Measurements from ENCODE around the gene MEIS2.

The MEIS2 gene

DNA sequence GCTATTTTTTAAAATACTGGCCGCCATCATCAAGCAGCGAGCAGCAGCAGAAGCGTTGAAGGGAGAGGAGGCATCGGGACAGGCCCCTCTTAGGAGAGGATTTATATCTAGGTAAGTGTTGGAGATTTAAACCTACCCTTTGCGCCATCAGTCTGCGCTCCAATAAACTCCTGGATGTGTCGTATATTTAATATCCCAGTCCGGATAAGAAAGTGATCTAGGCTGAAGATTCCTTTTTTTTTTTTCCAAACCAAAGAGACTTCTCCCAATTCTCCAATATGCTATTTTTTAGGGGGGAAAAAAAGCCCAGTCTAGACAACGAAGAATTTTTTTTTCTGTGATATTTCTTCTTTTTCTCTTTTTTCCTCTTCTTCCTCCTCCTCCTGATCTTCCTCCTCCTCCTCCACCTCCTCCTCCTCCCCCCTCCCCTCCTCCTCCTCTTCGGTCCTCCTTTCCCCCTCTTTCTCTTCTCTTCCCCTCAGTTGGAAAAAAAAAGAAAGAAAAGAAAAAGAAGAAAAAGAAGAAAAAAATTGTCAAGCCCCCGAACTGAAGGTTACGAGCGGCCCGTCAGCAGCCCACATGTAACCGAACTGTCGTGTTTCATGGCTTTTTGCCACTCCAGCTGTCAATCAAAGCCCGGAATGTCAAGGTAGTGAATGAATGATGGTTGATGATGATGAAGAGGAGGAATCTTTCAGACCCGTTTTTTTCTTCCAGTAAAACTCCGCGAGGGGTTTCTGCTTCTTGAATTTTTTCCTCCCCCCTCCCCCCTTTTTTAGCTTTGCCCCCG lies 835 bp downstream of the MEIS2 start:
- DNase-seq (ENCODE audit: low read depth, low spot score) = no peak
- peak overlapping the region; percentile 97 for H3K27ac ChIP-seq

DNA sequence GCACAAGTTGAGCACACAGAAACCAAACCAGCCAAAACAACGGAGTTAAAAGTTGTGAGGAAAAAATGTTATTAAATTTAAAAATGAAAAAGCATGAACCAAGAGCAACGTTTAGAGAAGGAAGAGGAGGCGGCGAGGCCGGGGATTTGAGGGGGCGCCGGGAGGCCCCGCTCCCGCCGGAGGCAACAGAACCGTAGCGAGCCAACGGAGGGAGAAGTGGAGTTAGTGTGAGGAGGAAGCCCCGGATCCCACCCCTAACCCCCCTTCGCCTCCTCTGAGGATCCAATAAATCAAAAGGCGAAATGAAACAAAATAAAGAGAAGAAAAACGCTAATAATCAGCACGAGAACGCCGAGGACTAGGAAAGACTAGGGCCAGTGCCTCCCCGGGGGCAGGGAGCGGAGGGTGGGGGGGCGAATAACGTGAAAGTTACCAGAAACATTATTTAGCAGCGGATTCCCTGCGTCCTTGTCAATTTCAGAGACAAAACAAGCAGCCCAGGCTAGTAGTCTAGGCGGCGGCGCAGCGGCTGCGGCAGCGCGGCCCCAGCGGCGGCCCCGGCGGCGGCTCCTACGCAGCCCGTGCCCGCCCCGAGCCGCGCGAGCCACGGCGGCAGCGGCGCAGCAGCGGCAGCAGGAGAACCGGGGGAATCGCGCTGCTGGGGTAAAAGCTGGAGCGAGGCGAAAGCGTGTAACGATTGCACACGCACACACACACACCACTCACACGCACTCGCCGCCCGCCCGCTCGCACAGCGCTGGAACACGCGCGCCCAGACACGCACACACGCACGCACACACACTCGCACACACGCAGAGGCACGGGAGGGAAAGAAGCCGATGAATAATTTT lies 1.7 kb downstream of the MEIS2 start:
- DNase-seq (ENCODE audit: low read depth, low spot score) = no peak
- peak overlapping the region; percentile 97 for H3K27ac ChIP-seq

DNA sequence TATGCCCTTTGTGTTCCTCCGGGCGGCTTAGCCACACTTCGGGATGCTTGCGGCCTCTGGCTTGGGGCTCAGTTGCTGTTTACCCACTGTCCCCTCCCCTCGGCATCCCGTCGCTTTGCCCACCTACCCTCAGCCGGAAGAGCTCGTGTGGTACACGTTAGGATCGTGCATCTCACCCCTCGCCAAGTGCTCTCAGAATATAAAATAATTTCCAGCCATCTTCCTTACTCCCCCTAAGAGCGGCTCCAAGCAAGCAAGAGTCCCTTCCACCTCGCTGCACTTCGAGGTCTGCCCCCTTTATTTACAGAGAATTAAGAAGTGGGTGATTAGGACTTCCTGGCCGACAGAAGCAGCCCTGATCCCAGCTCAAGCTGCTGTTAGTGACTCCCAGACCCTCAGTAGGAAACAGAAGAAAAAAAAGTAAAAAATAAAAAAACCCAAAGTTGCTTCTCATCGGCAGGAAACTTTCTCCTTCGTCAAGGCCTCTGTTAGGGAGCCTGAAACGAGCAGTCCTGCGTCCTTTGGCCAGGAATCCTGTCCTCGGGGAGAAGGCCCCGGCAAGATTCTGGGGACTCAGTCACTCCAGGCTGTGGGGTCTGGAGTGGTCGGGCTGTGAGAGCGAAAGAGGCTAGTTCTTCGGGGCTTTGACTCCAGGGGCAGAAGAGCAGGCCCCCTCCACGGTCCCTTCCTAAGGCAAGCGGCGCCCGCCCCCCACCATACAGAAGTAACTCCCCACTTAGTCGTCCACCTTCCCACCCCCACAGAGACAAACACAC lies 3.0 kb downstream of the MEIS2 start:
- no peak for DNase-seq (ENCODE audit: low read depth, low spot score)

DNA sequence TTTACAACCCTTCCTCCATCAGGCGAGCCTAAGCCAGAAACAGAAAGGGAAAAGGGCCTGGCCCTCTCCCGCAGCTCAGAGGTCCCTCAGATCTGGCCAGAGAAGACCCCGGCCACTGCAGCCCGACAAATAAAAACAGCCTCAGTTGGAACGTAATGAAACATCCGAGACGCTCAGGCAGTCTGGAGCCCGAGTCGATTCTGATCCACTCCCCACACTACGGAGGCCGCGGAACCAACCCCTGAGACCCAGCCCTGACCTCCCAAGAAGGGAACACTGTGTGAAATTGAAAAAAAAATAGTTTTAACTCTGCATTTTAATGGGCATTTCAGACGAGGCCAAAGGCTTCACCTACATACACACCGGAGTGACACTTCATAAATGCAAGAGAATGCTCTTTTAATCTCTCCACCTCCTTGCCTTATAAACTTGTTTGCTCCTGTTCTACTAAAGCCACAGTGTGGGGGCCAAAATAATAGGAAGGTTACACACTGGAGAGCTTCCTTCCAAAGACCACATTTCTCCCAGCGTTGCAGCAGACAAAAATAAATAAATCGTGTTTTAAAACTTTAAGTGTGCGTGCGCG lies 3.7 kb downstream of the MEIS2 start:
- H3K27ac ChIP-seq = peak overlapping the region; percentile 97

More for the DNA sequence above, 3.0 kb downstream of the MEIS2 start:
- H3K27ac ChIP-seq = peak overlapping the region; percentile 97

DNA sequence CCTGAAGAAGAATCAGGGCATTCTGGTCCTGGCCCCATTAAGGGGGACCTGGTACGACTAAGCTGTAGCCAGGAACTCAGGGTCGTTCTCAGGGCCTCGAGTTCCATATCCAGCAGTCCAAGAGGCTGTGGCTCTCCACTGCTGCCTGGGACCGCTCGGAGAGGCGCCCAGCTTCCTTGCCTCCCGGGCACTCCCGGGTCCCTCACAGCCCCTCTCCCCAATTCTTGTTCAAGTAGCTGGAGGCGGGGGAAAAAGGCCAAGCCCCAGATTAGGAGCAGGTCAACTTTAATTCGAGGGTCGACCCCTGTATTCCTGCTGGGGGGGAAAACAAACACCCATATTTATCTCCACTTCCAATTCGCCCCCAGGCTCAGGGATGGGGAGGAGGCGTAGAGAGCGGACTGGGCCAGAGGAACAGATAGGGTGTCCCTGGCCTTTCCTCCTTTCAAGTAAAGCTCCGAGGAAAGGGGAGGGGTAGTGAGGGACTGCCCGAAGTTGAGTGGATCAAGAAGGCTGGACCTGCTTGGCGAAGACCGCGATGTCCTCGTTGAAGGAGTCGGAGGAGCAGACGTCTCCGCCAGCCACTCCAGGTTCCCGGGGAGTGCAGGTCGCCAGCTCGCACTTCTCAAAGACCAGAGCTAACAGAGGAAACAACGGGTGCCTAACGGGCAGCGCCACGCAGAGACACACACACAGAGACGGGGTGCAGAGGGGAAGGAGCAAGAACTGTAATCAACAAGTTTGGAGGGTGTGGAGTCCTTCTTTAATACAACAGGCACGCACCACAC lies 4.4 kb downstream of the MEIS2 start:
- peak overlapping the region; percentile 97 for H3K27ac ChIP-seq
- no peak for DNase-seq (ENCODE audit: low read depth, low spot score)

More for the DNA sequence above, 3.7 kb downstream of the MEIS2 start:
- no peak for DNase-seq (ENCODE audit: low read depth, low spot score)

DNA sequence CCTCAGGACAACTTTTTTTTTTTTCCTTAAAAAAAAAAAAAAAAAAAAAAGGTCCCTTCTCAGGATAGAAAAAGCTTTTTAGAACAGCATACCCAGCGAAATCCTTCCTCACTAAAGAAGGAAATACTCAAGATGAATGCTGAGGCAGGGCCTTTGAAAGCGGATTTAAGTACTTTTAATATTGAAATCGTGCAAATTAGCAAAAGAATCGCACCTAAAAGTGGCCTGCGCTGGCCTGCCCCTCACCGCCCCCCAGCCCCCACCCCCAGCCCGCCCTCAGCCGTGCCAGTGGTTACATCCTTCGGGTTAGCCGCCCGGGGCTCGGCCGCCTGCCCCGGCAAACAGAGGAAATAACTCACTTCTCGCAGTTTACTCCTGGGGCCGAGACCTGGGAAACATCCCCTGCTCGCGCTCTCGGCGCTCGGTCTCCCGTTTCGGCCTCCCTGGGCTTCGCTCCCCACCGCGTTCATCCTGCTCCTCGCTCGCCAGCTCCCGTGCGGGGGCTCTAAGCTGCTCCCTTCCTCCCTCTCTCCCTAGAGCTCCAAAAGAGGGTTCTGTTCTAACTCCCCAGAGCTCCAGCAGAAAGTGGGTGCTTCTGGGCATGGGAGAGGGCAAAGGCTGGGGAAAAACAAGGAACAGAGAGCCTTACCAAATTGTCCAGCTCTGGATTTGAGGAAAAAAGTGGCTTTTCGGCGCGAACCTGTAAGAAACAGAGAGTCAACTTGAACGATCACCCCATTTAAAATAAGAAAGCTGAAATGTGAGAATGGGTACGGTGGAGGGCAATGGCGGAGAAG lies 5.2 kb downstream of the MEIS2 start:
- DNase-seq (ENCODE audit: low read depth, low spot score) = no peak
- peak overlapping the region; percentile 97 for H3K27ac ChIP-seq

DNA sequence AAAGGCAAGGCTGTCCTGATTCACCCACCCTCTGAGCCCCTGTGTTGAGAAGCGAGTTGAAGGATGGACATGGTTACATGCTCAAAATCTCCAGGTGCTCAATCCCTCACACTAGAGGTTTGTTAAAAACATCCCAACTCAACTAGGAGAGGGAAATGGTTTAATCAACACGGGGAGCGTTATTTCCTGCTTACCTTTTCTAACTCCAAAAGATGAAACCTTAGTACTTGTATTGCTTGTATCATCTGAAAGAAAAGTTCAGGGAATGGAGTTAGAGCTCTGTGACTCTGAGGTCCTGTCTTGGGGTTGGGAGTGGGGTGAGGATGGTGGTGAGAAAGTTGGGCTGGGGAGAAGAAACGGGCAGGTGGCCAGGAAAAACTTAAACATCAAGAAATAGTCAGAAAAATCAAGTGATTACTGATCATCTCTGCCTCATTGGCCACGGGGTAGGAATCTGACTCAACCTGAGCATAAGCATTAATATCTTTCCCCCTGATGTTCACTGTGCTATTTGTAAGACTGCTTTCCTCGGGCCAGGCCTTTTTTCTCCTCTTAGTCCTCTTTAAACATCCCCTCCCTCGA lies 5.9 kb downstream of the MEIS2 start:
- no peak for DNase-seq (ENCODE audit: low read depth, low spot score)
- peak overlapping the region; percentile 97 for H3K27ac ChIP-seq

DNA sequence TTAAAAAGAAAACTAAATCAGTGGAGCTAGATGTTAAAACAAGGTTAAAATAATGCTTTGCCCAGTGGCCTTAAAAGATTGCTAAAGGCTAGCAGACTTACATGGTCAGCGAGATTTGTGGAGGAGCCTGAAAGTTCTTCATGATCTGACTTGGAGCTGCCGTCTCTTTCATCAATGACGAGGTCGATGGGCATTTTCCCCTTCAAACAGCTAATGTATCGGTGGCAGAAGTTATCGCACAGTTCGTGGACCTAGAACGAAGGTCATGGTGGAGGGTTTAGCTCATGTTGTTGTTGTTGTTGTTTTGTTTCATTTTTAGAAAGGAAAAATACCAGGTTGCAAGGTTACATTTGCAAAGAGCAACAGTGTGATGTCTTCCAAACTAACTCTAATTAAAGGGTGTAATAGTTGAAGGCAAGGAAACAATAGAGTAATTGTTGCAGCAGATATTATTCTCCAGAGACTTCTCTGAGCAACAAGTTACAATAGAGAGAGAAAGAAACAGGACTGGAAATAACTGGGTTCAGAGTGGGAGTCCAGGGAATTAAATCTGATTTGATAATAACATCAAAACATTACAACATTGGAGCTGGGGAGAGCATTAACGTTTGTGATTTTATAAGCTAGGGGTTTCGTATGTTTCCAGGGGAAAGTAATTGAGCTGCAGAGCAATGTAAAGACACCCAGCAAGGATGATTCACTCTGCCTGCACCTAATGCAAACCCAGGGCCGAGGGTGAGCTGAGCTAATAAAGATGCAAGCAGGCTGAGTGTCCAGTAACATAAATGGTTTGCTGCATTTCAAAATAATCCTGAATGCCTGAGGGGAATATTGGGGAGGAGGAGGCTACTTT lies 6.6 kb downstream of the MEIS2 start:
- peak; percentile 57 for DNase-seq (ENCODE audit: low read depth, low spot score)
- peak overlapping the region; percentile 97 for H3K27ac ChIP-seq

DNA sequence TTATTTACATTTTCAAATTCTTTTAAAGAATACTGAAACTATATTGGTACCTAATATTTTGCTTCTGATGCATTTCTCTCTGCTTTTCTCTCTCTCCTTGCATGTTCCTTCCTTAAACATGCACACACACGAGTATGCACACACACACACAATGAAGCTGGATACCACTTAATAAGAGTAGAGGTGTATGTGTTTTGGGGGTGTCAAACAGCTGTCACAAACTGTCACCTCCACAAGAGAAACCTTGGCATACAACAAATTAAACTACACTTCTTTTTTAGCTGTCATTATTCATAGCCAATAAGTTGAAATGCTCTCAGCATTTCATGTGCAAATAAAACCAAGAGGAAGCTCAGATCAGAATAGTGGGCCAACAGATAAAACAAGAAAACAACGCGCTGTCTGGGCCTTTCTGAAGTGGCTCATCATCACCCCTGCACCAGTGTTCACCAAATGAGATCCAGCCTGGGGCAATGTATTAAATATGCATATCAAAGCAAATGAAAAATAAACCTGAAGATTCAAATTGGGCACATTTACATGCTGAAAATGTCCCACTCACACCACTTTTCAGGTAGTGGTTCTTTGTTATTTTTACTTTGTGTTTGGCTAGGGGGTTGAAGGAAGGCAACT lies 9.7 kb downstream of the MEIS2 start:
- no peak for DNase-seq (ENCODE audit: low read depth, low spot score)

DNA sequence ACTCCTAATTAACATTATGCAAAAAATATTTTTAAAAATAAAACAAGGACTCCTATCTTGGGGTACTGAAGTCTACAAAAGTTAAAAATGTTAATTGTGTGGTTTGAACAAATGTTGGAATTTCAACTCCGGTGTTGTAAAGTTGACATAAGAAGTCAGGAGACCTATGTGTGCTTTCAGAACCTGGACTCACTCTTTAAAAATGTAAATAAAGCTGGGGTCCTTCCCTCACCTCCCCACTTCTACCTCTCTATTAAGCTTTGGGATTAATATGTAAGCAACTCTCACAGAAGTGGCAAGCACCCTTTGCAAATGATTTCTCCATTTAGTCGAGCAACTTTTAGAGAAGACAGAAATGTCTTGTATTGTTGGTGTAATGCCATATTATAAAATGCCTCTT lies 11.9 kb downstream of the MEIS2 start:
- H3K27ac ChIP-seq = no peak overlapping the region
- no peak for DNase-seq (ENCODE audit: low read depth, low spot score)

More for the DNA sequence above, 9.7 kb downstream of the MEIS2 start:
- no peak overlapping the region for H3K27ac ChIP-seq

DNA sequence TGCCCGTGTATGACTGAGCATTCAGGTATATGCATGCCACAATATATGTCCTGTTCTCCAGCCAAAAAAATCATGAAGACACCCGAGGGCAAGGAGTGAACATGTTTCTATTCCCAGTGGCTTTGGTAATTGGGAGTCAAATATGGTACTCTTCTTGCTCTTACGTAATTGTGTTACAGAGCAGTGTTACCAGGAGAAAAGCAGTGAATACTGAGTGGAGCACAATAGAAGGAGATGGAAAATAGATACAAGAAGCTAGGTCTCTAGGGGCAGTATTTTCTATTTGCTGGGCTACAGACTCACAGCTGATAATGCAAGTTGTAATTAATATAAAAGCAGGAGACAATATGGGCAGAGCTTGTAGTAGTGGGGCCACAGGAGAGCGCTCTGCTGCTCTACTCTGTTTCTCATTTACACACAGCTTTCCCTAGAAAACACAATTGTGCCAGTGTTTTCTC lies 13.2 kb downstream of the MEIS2 start:
- peak; percentile 43 for DNase-seq (ENCODE audit: low read depth, low spot score)
- H3K27ac ChIP-seq = peak overlapping the region; percentile 28

DNA sequence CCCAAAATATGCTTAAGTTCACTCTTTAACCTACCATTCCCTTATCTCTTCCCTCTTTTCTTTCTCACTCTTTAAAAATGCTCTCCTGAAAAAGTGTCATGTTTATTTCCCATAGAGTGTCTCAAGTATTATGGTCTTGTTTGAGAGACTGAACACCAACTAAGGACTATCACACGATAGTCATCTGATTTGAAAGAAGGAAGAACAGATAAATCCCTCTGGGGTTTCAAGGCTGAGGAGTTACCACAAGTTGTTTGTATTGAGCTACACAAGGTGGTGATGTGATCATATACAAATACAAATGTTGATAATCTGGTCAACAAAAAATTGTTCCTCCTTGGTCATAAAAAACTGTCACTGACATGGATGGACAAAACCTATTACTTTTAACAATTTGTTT lies 13.8 kb downstream of the MEIS2 start:
- no peak for DNase-seq (ENCODE audit: low read depth, low spot score)
- H3K27ac ChIP-seq = peak overlapping the region; percentile 28

DNA sequence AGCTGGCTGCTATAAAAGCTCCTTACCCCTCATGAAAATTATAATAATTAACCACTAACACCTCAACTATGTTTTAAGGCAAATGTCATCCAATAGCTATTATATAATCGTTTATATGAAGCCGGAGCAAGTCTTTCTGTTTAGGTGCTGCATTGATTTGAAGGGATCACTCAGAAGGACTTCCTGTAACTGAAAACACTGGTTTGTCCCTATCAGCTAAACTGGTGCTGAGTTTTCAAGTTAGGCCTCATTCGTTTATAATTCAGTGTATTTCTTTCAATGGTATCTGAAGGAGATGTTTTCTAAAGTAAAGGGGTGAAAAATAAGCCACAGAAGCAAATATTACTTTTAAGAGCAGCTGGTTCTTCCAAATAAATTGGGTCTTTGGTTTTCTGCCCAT lies 14.2 kb downstream of the MEIS2 start:
- H3K27ac ChIP-seq = peak overlapping the region; percentile 28
- DNase-seq (ENCODE audit: low read depth, low spot score) = no peak

DNA sequence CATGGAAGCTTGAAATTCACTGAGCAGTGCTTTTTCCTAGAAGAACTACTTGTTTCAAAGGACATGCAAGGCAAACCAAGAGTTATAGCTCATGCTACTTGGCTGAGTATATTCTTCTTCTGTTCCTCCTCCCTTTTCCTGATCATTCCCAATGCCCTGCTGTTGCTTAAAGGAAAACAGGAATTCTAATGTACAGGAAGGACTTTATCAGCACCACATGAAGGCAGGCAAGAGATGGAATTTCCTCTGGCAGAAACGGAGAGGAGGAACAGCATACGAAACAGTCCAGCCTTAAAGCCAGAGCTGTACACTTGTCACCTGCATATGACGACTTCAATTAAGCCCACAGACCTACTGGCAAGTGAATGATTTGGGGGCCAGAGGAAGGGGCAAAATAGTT lies 15.7 kb downstream of the MEIS2 start:
- H3K27ac ChIP-seq = no peak overlapping the region
- DNase-seq (ENCODE audit: low read depth, low spot score) = no peak

DNA sequence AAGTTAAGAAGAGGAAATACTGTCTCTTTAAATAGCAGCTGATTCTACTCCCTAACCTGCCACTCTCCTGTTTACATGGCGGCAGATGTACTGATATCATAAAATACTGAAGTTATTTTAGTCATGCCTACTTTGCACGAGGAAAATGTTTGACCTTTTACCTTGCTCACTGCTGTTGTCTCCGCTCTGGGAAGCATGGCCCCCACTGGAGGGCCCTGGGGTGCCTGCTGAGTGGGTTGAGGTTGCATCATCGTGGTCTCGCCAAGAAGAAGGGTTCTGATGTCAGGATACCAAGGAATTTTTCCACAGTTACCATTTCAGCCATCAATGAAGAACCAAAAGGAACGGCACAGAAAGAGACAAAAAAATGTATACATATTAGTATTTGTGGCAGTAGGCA lies 16.7 kb downstream of the MEIS2 start:
- no peak for DNase-seq (ENCODE audit: low read depth, low spot score)
- H3K27ac ChIP-seq = no peak overlapping the region

DNA sequence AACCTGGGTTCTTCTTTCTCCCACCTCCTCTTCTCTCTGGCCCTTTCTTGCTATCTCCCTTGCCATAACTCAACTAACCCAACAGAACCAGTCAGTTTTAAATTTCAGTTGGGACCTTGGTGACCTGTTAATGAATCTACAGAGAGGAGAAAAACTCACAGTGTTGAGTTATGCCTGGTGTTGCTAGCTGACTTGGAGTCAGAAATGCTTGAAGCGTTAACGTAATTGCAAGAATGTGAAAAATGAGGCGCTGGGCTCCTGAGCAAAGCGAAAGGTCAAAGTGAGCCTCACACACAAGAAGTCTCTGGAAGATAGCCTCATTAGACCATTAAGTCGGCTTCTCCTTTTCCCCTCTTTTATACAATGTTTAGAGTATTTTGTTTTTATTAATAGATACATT lies 18.4 kb downstream of the MEIS2 start:
- no peak overlapping the region for H3K27ac ChIP-seq
- DNase-seq (ENCODE audit: low read depth, low spot score) = no peak

Data from epithelial cell of prostate (primary cell).